Stimulated activated CD8-positive, alpha-beta memory T cell treated with anti-CD3 and anti-CD28 coated beads, Interleukin-4, amount 100 ng/mL, for 4 hours (primary cell): ENCODE measurements around the gene ZDHHC14.
A peak's percentile ranks its signal among the peaks of the same experiment; 100 is the strongest.
"Not testable (repeated sequence)": the region's sequence is repeated elsewhere in the genome, so short reads cannot be mapped to it uniquely, and the experiment has no call there.

Experiments used
- DNase-seq, 2 donors: peaks; one replicate each; pipeline ENCODE4 v3.0.0-alpha.2; 2020; ENCODE audit warnings: low read depth in 2 of 2, low spot score in 1 of 2

The ZDHHC14 gene

GRCh38 chr6:157380458-157380778 lies 572 bp upstream of the ZDHHC14 start:
- DNase-seq: no peak

GRCh38 chr6:157381631-157382621 lies 936 bp downstream of the ZDHHC14 start:
- peak in 1 of 2 donors; percentile 24 for DNase-seq

DNA sequence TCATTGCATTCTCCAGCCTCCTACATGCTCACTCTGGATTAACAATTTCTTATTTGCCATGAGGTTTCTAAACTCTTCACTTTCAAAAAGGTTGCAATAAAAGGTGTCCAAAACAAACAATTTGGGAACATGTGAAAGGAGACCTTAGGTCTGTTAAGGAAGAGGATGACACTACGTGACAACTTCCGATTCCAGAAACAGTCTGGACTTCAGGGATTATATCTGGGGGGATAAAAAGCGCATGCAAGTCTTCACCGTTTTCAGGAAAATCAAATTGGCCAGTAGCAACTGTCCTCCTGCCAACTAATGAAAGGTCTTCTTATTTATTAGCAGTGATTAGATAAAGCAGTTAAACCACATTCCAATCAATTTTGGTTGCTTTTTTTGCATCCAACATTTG lies 1.8 kb downstream of the ZDHHC14 start:
- DNase-seq: no peak

- no peak for DNase-seq
Observed at GRCh38 chr6:157383471-157383870, 2.5 kb downstream of the ZDHHC14 start.

GRCh38 chr6:157384962-157385361 lies 4.0 kb downstream of the ZDHHC14 start:
- not testable (repeated sequence) for DNase-seq

- DNase-seq: no peak
Observed at GRCh38 chr6:157385482-157385881, 4.5 kb downstream of the ZDHHC14 start.

GRCh38 chr6:157386023-157386422 lies 5.0 kb downstream of the ZDHHC14 start:
- no peak for DNase-seq

DNA sequence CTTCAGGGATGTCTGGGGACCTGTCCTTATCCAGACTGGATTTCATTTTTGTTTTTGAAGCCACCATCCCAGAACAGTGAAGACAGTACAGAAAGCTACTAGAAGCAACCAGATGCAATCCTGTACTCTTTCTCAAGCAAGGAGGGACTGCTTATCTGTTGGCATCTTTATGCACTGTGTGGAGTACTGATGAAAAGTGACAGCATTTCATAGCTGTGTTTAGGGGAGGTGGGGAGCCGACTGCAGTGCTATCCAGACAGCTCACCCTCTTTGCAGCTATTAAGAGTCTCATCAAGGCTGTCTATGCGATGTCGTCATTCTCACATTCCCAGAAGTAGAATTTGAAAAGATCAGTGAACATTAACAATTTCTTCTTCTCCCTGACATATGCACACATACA lies 5.5 kb downstream of the ZDHHC14 start:
- no peak for DNase-seq

- no peak for DNase-seq
Observed at GRCh38 chr6:157388924-157389323, 7.9 kb downstream of the ZDHHC14 start.

- DNase-seq: no peak
Observed at GRCh38 chr6:157390273-157391060, 9.5 kb downstream of the ZDHHC14 start.

DNA sequence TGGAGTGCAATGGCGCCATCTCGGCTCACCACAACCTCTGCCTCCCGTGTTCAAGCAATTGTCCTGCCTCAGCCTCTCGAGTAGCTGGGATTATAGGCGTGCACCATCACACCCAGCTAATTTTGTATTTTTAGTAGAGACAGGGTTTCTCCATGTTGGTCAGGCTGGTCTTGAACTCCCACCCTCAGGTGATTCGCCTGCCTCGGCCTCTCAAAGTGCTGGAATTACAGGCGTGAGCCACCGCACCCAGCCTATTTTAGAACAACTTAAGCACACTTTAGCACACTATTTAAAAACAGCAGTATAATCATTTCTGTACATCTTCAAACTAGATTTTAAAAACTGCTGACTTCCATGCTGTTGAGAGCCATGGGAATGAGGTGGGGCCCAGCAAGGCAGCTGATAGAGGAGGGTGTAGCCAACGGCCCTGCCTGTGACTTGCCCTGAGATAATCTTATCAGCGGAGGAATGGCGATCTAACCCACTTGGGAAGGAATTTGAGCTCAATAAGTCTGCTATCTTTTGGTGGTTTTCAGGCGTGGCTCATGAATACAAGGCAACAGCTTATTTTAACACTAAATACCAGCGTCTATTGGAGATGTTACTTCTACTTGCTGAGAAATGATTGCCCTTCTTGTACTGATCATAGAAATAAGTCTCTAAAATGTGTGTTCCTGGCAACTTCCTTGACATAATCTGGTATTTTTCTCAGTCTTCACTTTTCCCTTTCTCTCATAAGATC lies 12.1 kb downstream of the ZDHHC14 start:
- no peak for DNase-seq

GRCh38 chr6:157393669-157394327 lies 12.8 kb downstream of the ZDHHC14 start:
- no peak for DNase-seq

DNA sequence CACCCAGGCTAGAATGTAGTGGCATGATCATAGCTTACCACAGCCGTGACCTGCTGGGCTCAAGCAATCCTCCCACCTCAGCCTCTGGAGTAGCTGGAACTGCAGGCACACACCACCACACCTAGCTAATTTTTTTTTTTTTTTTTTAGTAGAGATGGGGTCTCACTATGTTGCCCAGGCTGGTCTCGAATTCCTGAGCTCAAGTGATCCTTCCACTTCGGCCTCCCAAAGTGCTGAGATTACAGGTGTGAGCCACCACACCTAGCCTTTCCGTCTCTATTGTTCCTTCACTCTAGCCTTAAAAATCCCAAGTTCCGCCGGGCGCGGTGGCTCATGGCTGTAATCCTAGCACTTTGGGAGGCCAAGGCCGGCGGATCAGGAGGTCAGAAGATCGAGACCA lies 14.2 kb downstream of the ZDHHC14 start:
- DNase-seq: not testable (repeated sequence)

DNA sequence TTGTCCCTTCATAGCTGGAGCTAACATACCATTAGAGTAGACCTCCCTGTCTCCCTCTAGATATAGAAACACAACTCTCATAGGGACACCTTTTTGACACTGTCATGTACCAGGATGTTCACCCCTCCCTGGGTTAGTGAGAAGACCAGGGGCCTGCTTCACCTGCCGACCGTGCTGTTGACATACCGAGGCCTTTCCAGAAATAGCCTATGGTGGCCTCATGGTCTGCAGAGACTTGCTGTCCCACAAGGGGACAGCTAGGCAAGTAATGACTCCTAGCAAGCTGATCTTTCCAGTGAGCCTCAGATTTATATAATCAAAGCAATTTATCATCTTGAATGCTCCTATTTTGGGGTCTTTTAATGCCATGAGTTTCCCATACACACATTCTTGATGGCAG lies 15.0 kb downstream of the ZDHHC14 start:
- DNase-seq: no peak

DNA sequence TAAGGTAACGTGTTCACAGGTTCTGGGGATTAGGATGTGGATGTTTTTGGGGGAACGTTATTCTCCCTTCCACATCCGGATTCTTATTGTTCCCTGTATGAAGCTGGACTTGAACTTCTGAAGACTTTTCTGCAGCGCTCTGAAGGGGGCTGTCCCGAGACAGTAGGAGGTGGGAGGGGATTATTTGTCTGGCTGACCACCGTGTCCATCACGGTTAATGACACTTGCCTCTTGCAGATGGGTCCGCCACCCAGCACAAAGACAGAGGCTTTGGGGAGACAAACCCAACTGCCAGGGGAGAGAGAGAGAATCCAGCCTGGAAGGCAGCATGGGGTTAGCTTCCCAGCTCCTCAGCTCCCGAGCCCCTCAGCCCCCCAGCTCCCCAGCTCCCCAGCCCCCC lies 16.7 kb downstream of the ZDHHC14 start:
- DNase-seq: no peak

GRCh38 chr6:157398151-157398550 lies 17.2 kb downstream of the ZDHHC14 start:
- no peak for DNase-seq

GRCh38 chr6:157400676-157401075 lies 19.7 kb downstream of the ZDHHC14 start:
- no peak for DNase-seq

GRCh38 chr6:157401734-157402338 lies 20.8 kb downstream of the ZDHHC14 start:
- no peak for DNase-seq

GRCh38 chr6:157402996-157403685 lies 22.2 kb downstream of the ZDHHC14 start:
- no peak for DNase-seq

- no peak for DNase-seq
Observed at GRCh38 chr6:157403686-157404051, 22.7 kb downstream of the ZDHHC14 start.
